HG02642 (cell line): ENCODE measurements around the gene SPOP.
"Not testable (repeated sequence)": the region's sequence is repeated elsewhere in the genome, so short reads cannot be mapped to it uniquely, and the experiment has no call there.

Experiments used
- ATAC-seq: cut with Tn5 transposase; IDR thresholded peaks from one replicate; pipeline ENCODE4 v1.9.1; 2021; ENCODE audit warnings: mild to moderate bottlenecking; ENCODE audit not compliant: unreplicated experiment, poor library complexity

SPOP gene

DNA sequence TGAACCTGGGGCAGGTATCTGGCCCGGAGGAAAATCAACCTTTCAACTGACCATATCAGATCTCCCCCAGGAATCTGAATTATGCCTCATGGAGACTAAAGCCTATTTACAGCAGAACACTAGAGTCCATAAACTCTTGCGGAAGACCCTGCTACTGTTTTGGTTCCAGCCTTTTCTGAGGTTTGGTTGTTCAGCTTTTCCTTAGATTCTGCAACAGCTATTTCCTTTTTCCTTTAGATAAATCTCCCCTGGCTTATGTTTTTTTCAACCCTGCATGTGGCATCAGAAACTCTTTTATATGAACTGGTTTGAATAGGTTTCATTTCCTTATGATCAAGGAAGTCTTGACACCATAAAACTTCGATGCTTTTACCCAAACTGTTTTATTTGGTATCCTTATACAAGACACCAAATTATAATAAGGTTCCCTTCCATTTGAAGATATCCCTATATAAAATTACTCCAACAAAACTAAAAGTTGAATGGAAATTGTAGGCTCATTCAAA, 13.1 kb downstream of the SPOP start:
- no peak for ATAC-seq

DNA sequence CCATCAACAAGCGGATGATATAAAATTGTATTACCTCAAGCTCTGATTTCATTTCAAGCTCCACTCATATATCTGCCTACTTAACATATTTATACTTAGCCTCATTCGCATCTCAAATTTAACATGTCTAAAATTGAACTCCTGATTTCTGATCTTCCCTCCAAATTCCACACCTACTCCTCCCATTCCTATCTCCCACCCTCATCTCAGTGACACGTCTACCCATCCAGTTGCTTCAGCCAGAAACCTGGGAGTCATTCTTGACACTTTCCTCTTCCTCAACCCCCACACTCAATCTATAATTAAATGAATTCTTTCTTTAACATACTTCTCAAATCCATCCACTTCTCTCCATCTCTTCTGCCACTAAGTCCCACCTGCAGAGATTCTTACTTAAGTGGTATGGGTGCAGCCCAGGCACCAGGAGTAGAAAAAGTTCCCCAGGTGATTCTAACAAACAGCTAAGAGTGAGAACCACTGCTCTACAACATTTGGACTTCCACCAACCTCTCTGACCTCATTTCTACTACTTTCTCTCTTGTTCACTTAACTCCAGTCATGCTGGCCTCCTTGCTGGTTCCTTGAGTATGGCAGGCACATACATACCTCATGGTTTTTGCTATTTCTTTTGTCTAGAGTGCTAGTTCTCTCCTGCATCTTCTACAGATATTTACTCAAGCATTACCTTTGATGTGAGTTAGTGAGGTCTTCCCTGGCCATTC, 18.1 kb downstream of the SPOP start:
- ATAC-seq = no peak

GRCh38 chr17:49656247-49656646, 21.6 kb downstream of the SPOP start:
- ATAC-seq = no peak

- no peak for ATAC-seq
Measured at GRCh38 chr17:49647256-49647585, 30.7 kb downstream of the SPOP start.

- no peak for ATAC-seq
Measured at GRCh38 chr17:49646391-49647255, 31.3 kb downstream of the SPOP start.

GRCh38 chr17:49646056-49646390, 31.9 kb downstream of the SPOP start:
- not testable (repeated sequence) for ATAC-seq

DNA sequence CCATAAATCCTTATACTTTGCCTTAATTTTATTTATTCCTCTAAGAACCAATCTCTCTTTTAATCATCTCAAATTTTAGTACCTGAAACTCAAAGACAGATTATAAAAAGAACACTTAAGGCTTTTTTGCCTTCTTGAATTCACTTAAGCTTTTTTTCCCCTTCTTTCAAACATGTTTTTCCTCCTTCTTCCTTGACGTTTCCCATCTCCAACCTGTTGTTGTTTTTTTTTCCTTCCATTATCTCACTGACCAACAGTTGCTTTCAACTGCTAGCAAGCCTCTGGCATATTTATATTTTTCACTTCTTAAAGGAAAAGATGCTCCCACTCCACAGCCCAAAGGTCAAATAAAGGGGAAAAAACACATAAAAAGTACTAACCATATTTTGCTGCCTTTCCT, 32.2 kb downstream of the SPOP start:
- ATAC-seq = no peak

GRCh38 chr17:49640556-49640955, 37.3 kb downstream of the SPOP start:
- no peak for ATAC-seq

DNA sequence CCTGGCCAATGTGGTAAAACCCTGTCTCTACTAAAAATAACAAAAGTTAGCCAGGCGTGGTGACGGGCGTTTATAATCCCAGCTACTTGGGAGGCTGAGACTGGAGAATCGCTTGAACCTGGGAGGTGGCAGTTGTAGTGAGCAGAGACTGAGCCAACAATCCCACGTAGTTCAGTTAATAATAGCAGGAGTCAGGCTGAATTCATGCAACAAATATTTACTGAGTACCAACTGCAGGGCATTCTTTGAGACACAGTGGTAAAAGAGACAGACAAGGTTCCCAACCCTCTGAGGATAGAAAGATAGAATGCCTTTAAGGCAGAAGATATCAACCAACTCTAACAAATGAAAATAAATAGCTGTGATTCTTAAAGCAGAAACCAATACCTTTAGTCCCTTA, 39.1 kb downstream of the SPOP start:
- no peak for ATAC-seq

DNA sequence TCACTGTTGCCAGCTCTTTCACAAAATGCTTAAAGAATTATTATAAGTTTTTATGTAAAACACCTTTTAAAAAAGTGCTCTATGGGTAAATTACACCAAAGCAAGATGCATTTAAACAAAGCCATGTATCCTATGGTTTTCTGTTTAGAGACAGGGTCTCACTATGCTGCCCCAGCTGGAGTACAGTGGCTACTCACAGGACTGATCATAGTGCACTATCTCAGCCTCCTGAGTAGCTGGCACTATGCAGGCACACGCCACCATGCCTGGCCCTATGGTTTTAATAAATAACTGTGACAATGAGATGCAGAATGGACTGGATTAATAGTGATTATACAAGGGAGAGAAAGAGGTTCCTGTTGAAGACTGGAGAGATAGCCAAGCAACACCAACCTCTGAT, 40.2 kb downstream of the SPOP start:
- no peak for ATAC-seq

DNA sequence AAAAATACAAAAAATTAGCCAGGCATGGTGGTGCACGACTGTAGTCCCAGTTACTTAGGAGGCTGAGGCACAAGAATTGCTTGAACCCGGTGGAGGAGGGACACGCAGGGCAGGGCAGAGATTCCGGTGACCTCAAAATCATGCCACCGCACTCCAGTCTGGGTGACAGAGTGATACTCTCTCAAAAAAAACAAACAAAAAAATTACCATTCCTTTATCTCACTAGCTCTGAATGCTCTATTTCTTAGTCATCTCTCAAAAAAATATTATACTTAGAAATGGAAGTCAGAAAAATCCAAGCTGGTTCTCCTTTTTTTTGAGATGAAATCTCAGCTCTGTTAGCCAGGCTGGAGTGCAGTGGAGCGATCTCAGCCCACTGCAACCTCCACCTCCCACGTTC, 40.8 kb downstream of the SPOP start:
- ATAC-seq = no peak

DNA sequence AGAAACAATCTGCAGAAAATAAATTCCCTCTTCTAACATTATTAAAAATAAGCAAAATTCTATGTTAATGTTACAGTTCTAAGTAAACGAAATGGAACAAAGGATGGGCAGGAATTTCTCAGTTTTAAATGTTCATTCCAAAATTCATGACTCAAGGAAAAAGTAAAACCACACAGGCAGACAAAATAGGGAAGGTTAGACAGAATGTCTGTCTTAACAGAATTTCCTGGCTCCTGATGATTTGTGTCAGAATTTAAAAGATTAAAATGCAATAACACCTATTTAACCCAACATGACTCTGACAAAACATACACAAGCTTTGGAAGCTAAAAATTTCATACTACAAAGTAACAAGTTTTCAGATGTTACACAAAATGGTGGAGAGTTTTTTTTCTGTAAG, 42.8 kb downstream of the SPOP start:
- no peak for ATAC-seq

DNA sequence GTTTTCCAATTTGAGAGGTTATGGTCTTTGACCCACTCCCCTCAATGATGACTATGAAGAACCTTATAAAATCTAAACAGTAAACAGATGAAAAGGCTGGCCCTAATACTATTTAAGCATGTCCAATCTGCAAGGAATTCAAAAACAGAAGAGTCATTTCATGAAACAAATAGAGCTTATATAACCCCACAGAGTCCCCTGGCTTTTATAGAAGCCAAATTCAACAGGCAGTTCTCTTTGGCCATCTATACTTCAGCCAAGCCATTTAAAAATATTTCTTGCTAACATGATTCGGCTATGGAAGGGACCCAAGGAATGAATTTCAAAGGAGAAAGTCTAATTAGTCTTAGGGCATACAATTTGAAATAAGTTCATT, 43.4 kb downstream of the SPOP start:
- ATAC-seq = no peak

DNA sequence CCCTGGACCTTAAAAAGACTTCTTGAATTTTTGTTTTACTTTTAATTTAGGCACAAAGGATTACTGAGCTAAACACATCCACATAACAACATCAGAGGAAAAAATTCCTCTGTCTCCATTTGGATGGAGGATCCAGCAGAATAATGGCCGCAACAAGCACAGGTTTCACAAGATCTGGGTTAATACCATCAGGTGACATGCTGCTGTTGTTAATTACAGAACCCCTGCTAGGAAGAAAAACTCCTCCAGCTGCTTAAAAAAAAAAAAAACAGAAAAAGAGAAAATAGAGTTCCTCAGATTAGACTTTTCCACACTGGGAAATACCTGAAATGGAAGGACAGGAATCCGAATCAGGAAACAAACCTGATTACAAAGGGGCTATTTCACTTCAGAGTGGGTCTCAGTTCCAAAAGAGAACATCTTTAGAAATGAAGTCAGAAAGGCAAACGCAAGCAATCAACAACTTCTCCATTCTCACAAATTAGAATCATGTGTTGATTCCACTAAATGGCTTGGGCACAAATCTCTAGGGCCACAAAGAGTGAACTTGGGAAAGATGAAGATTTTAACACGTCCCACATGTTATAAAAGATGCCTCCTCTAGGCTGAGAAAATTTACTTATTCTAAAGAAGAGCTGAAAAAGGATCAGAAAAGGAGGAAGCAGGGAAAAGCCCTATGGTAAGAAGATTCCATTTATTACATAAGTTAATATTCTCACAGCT, 44.0 kb downstream of the SPOP start:
- ATAC-seq = no peak

- ATAC-seq = no peak
Measured at GRCh38 chr17:49633250-49633649, 44.6 kb downstream of the SPOP start.

DNA sequence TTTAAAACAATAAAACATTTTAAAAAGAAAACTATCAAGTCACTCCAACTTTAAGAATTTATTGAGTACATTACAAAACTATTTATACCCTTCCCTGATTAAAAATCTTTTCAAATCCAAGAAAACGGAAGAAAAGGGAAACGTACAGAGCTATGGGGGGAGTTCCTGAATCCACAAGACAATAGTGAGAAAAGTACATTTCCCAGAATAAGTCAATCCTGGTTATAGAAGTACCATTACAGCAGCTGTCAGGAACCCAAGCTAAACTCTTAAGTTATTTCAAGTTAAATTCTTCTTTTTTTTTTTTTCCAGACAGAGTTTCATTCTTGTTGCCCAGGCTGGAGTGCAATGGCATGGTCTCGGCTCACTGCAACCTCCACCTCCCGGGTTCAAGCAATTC, 45.7 kb downstream of the SPOP start:
- no peak for ATAC-seq

GRCh38 chr17:49631496-49631895, 46.4 kb downstream of the SPOP start:
- ATAC-seq = no peak

GRCh38 chr17:49630113-49630900, 47.6 kb downstream of the SPOP start:
- no peak for ATAC-seq

DNA sequence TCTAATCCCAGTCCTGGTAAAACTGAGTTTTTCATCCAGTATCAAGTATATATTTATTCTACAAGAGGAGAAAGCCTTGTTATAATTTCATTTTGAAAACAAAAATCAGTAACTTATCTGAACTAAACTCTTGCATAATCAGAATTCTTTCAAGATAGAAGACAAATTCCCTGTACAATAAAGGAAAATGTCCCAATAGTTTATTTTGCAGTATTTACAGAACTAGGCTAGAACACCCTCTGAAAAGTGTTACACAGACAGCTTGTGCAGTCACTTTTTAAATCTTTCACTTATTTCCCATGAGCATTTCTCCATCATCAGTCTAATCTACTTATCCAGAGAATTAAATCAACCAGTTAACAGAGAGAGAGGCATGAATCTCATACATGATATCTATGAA, 48.5 kb downstream of the SPOP start:
- no peak for ATAC-seq

DNA sequence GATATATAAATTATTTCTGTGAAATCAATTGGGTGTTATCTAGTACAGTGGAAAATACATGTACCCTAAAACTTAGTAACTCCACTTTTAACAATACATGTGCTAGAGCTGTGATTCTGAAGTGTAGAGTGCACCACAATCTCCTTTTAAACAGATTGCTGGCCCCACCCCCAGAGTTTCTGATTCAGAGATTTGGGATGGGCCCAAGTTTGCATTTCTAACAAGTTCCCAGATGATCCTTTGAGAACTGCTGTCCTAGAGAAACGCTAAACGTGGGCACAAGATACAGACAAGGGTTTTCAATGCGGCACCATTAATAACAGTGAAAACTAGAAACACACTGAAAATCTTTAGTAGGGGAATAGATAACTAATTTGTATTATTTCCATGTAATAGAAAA, 53.0 kb downstream of the SPOP start:
- no peak for ATAC-seq
